ENCODE results near the gene COL27A1.

COL27A1 gene

DNA sequence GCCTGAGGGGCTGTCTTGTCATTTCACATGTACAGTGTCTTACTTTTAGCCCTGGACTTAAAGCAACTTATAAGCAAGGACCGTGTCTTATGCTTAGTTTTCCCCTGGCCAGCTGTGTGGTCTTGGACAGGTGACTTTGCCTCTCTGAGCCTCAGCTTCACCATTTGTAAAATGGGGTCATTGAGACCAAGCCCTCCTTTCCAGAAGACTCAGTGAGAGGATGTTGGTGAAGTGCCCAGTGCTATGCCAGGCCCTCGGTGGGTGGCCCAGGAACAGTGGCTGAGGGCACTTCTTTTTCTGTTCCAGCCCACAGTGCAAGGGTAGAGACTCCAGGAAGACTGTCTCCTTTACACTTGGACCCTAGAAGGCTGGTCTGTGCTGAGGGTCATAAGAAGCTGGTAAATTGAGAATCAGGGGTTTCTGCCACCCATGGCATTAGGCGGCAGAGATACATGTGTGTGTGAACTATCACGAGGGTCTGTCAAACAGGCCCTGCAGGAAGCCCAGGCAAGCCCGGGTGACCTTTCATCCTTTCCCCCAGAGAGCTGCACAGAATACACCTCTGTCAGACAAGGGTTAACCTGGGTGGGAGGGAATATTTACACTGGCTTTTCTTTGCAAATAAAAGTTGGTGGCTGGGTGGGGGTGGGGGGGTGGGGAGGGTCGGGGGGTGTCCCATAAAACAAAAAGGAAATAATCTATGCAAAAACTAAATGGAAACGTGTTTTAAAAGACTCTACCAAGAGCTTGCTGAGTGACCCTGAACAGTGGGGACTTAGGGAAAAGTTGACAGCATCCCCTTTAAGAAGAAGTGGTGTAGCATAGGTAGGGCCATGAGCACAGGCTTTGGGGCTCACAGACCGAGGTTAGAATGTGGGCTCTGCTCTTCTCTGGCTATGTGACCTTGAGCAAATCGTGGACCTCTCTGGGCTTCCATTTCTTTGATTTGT lies 35.8 kb upstream of the COL27A1 start:
- H3K4me3 ChIP-seq (ENCODE audit: control insufficient read depth, low read depth, low read length), result no peak overlapping the region
- DNase-seq (ENCODE audit: low read depth), result no peak
- TF ChIP-seq, protein P1, sequence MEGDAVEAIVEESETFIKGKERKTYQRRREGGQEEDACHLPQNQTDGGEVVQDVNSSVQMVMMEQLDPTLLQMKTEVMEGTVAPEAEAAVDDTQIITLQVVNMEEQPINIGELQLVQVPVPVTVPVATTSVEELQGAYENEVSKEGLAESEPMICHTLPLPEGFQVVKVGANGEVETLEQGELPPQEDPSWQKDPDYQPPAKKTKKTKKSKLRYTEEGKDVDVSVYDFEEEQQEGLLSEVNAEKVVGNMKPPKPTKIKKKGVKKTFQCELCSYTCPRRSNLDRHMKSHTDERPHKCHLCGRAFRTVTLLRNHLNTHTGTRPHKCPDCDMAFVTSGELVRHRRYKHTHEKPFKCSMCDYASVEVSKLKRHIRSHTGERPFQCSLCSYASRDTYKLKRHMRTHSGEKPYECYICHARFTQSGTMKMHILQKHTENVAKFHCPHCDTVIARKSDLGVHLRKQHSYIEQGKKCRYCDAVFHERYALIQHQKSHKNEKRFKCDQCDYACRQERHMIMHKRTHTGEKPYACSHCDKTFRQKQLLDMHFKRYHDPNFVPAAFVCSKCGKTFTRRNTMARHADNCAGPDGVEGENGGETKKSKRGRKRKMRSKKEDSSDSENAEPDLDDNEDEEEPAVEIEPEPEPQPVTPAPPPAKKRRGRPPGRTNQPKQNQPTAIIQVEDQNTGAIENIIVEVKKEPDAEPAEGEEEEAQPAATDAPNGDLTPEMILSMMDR (IDR thresholded peaks at IDR 0.05; ENCODE audit: control insufficient read depth, insufficient read depth, low read depth, low read length, missing control alignments), result no peak

GRCh38 chr9:114120192-114121014 lies 34.9 kb upstream of the COL27A1 start:
- DNase-seq (ENCODE audit: low read depth), result no peak
- no peak overlapping the region for H3K4me3 ChIP-seq (ENCODE audit: control insufficient read depth, low read depth, low read length)
- TF ChIP-seq, protein P1 (IDR thresholded peaks at IDR 0.05; ENCODE audit: control insufficient read depth, insufficient read depth, low read depth, low read length, missing control alignments), result no peak

- no peak for DNase-seq (ENCODE audit: low read depth)
- no peak overlapping the region for H3K4me3 ChIP-seq (ENCODE audit: control insufficient read depth, low read depth, low read length)
- TF ChIP-seq, protein P1 (IDR thresholded peaks at IDR 0.05; ENCODE audit: control insufficient read depth, insufficient read depth, low read depth, low read length, missing control alignments), result no peak
These were observed 33.9 kb upstream of the COL27A1 start for GRCh38 chr9:114121227-114122135.

- no peak overlapping the region for H3K4me3 ChIP-seq (ENCODE audit: control insufficient read depth, low read depth, low read length)
- TF ChIP-seq, protein P1 (IDR thresholded peaks at IDR 0.05; ENCODE audit: control insufficient read depth, insufficient read depth, low read depth, low read length, missing control alignments), result no peak
- no peak for DNase-seq (ENCODE audit: low read depth)
These were observed 33.0 kb upstream of the COL27A1 start for GRCh38 chr9:114122136-114123027.

- H3K4me3 ChIP-seq (ENCODE audit: control insufficient read depth, low read depth, low read length), result no peak overlapping the region
- TF ChIP-seq, protein P1 (IDR thresholded peaks at IDR 0.05; ENCODE audit: control insufficient read depth, insufficient read depth, low read depth, low read length, missing control alignments), result no peak
- DNase-seq (ENCODE audit: low read depth), result no peak
These were observed 32.0 kb upstream of the COL27A1 start for GRCh38 chr9:114123031-114123977.
